HG03378 (cell line): Measurements from ENCODE around the gene PCED1B.
"Not testable (repeated sequence)": the region's sequence is repeated elsewhere in the genome, so short reads cannot be mapped to it uniquely, and the experiment has no call there.

Source experiments
- ATAC-seq: cut with Tn5 transposase; IDR thresholded peaks from one replicate; pipeline ENCODE4 v1.9.1; 2021; ENCODE audit warnings: mild to moderate bottlenecking, moderate library complexity; ENCODE audit not compliant: unreplicated experiment

Gene PCED1B

DNA sequence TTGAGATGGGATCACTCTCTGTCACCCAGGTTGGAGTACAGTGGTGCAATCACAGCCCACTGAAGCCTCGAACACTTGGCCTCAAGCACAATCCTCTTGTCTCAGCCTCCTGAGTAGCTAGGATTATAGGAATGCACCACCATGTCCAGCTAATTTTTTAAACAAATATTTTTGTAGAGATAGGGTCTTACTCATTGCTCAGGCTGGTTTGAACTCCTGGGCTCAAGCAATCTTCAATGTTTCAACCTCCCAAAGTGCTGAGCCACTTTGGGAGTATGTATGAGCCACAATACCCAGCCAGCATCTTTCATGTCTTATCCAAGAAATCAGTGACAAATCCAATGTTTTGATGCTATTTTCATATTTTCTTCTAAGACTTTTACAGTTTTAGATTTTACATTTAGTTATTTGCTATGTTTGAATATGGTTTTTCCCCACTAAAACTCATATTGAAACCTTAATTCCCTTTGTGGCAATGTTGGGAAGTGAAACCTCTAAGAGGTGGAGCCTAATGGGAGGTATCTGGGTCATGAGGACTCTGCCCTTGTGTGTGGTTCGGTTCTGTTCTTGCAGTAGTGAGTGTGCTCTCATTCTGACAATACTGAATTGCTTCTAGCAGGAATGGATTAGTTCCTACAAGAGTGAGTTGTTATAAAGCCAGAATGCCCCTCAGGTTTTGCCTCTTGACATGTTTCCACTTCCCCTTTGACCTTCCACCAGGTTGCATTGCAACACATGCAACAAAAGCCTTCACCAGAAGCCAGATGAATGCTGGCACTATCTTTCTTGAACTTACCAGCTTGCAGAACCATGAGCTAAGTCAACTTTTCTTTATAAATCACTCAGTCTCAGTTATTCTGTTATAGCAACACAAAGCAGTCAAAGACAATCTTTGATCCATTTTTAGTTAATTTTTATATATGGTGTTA lies 81.2 kb downstream of the PCED1B start:
- no peak for ATAC-seq

DNA sequence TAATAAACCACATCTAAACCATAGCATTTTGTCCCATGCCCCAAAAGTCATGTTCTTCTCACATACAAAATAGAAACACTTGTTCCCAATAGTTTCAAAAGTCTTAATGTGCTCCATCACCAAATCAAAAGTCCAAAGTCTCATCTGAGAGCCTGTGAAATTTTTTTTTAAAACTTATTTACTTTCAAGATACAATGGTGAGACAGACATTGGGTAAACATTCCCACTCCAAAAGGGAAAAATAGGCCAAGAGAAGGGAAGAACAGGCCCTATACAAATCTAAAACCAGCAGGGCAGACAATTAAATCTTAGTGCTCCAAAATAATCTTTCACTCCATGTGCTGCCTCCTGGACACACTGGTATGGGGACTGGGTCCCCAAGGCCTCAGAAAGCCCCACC lies 84.7 kb downstream of the PCED1B start:
- no peak for ATAC-seq

DNA sequence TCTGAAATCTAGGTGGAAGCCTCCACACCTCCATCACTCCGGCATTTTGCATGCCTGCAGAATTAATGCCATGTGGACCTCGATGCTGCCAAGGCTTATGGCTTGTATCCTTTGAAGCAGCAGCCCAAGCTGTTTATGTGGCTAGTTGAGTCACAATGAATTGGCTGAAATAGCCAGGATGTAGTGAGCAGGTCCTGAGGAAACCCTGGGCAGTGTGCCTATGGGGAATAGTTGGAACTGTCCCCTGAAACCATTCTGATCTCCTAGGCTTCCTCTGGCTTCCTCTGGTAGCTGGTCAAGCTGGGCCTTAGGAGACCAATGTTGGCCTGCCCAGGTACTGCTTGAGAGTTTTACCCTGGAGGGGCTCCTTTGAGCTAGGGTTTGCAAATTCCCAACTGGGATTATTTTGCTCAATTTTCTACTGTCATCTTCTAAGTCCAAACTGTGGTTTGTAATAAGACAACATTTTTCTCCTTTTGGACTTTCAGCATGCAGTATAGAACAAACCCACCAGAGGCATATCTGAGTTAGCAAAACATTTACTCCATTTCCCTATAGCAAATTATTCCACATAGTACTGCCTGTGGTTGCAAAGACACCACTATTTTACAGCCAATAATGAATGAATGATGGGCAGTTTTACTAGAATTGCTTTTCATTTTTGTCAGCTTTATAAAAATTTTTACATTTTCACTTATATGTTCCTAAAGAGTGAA lies 85.5 kb downstream of the PCED1B start:
- no peak for ATAC-seq

DNA sequence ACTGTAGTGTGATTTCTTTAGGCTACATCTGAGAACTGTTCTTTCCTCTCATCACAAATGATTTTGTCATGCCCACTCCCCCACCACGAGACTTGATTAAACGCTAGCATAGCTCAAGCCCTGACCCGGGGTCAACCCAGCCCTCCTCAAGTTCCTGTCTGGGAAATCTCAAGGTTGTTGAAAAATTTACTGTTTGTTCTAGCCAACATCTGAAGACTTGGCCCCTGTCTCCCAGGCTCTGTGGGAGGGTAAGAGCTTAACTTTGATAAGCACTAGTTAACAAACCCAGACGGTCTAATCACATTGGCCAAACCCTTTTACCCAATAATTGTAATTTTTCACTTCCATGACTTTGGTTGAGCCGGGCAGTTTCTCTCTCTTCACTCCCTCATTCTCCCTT lies 86.5 kb downstream of the PCED1B start:
- ATAC-seq, result no peak

DNA sequence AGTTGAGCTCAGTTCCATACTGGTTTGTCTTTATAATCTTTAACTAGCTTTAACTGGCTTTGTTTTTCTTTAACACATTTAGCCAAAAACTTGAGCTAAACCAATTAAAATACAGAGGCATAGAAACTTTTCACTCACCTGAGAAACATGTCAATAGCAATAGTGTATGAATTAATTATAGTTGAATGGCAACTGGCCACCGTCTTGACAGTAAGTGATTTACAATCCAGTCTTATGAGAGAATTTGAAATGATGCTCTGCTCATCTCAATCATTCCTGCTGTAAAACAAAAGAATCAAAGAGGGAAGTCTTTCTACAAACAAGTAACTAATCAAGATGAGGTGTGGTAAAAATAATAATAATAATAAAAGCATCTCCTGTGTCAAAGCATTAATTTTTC lies 86.9 kb downstream of the PCED1B start:
- no peak for ATAC-seq

DNA sequence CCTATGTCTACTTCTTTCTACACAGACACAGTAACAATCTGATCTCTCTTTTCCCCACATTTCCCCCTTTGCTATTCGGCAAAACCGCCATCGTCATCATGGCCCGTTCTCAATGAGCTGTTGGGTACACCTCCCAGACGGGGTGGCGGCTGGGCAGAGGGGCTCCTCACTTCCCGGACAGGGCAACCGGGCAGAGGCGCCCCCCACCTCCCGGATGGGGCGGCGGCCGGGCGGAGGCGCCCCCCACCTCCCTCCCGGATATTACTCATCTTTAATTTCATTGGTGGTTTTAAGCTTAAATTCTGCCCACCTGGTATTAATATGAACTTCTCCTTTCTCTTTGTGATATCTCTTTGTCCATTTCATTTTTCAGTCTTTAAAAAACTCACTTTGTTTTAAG lies 90.9 kb downstream of the PCED1B start:
- ATAC-seq, result not testable (repeated sequence)

DNA sequence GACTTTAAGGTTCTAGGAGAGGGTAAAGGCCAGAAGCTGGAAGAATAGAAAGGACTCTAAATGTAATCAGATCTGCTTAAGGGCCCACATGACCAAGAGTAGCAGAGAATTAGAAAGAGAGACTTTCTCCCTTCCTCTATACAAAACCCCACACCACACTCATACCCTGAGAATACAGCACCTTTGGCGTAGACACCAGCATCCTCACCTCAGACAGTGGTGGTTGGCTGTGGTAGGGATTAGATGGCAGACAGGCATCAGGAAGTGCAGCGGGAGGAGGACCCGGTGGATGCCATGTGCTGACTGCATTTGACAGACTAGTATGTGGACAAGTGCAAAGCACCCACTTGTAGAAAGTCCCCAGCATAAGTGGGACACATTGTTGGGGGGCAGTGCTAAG lies 98.6 kb downstream of the PCED1B start:
- ATAC-seq, result no peak

DNA sequence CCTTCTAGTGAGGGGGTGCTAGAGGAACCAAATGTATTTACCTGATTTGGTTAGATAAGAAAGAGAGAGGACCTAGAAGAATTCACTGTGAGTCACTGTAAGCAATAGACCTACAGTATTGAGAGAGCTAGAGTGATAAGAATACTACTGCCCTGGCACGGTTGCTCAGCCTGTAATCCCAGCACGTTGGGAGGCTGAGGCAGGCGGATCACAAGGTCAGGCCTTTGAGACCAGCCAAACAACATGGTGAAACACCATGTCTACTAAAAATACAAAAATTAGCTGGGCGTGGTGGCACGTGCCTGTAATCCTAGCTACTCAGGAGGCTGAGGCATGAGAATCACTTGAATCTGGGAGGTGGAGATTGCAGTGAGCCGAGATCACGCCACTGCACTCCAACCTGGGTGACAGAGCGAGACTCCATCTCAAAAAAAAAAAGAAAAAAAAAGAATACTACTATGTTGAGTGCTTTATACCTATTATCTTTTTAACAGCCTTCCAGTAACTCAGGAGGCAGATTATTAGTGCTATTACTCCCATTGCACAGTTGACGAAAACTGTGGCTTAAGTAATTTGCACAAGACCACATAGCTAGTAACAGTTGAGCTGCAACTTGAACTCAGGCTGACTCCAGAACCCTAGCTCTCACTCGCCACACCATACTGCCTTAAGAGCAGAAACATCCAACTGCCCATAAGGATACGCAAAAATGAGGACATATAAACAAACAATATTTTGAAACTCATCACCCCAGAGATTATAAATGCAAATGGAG lies 102.9 kb downstream of the PCED1B start:
- not testable (repeated sequence) for ATAC-seq

DNA sequence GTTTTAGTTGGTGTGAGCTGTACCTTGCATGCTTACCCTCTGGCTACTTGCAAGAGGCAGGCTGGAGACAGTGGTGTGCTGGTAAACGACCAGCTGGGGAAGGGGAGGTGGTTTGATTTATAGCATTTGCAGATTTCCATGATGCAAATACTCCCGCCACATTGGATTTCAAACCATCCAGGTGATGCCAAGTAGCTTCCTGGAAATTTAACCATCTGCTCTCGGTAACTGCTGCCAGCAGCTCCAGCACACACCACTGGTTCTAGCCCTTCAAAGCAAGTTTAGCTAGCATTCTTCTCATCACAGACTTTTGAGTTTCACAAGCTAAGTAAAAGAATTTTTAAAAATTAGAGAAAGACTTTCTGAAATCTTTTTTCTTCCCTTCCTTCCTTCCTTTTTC lies 104.8 kb downstream of the PCED1B start:
- ATAC-seq, result no peak

DNA sequence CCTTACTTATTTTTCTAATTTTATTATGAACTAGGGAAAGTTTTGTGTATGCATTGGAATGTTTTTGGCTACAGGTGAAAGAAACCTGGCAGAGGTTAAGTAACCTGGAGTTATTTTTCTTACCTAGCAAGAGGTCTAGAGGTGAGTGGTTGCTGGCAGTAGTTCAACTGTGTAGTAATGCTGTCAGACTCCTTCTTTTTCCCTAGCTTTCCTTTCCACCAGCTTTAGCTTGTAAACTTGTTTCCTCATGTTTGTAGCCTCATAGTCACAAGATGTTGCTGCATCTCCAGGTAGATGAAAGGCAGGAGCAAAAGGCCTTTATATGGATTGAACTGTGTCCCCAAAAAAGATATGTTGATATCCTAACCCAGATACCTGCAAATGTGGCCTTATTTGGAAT lies 105.4 kb downstream of the PCED1B start:
- ATAC-seq, result no peak

DNA sequence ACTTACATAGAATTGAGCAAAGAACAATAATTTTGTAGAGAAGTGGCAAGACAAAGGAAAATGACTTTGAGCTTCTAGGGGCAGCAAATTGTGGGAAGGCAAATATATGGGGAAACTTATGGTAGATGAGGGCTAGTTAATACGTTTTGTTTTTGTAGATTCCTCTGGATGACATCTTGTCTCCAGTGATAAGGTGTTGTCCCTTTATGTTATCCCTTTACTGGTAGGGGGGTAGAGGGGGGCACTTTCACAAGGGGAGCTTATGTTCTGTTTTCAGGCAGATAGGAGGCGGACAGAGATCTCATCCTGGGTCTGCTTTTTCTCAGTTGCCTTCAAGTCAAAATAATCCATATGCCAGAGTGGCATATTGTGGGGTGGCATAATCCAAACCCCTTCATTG lies 106.8 kb downstream of the PCED1B start:
- ATAC-seq, result no peak

DNA sequence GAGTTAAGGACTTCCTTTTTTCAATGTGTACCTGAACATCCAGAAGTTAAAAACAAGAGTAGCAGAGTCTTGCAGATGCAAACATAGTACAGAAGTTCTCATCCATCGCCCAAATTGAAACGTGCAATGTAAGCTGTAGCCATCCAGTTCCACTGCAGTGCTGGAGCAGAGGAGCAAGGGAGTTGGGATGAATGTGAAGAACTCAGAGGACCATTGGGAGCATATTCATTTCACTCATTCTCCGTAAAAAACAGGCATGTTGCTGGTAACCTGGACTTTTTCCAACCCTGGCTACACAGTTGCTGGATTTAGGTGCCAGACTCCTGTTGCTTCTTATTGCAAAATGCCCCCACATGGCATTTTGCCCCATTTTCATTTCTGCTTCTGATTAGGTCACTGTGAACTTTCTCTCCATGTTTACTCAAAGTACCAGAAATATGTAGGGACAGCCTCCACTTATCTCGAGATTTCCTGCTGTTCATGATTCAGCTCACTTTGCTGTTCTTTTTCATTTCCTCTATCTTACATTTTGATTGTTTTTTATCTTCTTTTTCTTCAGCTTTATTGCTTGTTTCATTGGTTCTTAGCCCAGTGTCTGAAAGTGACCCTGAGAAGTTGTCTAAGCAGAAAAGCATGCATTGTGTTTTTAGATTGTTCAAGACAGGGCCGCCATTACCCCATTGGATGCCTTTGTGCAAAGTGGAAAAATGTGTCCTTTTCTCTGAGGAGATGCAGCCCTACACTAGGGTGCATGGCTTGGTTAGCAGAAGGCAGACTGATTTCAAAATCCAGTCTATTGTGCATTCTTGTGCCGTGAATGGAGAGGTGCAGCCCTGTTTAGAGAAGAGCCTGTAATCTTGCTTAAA lies 109.4 kb downstream of the PCED1B start:
- ATAC-seq, result no peak

DNA sequence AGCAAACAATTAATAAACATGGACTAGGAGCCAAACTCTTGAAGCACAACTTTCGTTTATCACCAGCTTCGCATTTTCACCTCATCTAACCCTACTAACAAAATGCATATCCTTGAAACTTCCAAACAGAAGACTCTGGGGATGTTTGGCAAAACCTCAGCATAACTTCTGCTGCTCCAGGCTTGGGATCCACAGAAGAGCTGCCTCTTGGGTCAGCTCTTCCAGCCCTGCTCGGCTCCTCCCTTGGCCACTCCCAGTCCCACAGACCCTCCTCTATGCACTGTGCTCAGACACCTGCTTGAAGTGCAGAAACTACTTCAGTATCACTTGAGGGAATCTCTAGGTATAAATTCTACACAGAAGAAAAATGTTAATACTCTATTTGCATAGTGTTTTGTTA lies 110.3 kb downstream of the PCED1B start:
- ATAC-seq, result no peak

DNA sequence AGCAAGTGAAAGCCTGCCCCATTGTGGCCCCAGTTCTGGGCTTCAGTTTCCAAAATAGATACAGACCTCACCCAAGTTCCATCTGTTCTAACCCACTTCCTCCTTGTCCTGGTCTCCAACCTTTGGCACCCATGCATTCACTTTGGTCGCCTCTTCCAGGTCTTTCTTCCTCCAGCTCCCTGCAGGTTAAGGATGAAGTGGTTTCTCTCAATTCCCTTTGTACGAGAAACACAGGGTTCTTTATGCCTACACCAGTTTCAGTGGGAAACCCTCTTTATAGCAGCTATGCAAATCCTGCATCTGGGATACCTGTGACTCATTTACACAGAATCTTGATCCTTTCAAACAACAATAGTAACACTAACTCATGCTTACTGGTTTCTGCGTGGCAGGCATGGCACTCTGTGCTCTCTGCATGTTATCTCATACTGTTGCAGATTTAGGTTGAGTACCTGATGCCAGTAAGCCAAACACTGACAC lies 110.9 kb downstream of the PCED1B start:
- no peak for ATAC-seq

DNA sequence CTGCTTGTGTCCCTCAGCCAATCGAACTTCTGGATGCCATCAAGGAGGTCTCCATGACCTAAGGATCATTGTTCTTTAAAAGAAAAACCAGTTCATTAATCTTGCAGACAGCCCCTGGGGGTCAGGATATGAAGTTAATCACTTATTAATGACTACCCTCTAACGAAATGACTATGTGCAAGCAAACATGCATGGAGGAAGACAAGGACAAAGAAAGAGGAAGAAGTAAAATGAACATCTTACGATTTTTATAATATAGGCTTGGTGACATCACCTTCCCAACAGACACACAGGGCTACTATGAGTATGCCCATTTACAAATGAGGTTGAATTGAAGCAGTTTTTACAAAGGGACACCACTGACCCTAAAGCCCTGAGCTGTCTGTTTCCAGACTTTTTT lies 111.5 kb downstream of the PCED1B start:
- no peak for ATAC-seq

DNA sequence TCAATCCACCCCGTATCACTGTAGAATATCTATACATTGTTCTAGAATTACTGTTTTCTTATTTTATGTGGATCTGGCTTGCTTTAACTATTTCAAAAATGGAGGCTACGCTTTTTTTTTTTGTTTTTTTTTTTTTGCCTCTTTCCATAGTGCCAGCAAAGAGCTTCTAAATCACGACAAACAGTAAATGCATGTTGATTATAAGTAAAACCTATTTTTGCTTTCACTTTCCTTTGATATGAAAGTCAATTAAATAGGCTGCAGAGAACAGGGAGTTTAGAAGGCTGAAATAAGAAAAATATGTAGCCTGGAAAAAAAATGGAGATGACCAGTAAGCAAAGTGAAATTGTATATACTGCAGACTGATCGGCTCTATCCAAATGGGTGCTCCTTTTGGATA lies 112.6 kb downstream of the PCED1B start:
- ATAC-seq, result no peak

DNA sequence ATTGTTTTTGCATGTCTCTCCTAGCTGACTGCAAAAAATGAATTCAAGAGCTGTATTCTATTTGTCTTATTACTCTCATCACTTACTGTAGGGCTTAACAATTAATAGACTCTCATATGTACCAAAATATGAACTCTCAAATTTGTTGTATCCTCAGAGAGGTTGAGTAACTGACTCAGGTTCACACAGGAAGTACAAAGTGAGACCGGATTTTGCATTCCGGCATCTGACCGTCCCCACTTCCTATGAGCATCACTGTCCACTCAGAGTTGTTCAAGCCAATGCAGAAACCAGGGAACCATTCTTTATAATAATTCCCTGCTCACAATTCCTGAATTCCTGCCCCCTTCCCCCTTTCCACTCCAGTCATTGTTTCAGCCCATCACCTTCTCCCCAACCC lies 113.6 kb downstream of the PCED1B start:
- ATAC-seq, result no peak

DNA sequence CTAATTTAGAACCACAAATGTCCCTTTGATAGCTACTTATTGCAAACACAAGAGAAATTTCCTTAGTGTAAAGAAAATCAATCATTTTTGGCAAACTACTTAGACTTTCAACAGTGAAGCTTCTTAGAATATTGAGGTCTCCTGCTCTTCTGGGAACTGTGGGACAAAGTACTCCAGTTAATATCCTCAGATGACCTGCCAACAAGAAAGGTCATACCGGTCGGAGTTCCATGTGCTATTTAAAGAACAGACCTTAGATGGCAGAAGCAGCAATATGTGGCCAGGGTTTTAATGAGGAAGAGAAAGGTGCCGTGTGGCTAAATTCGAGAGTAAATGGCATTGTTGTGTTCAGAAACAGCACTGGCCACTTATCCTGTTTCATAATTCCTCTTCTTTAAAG lies 115.1 kb downstream of the PCED1B start:
- no peak for ATAC-seq

DNA sequence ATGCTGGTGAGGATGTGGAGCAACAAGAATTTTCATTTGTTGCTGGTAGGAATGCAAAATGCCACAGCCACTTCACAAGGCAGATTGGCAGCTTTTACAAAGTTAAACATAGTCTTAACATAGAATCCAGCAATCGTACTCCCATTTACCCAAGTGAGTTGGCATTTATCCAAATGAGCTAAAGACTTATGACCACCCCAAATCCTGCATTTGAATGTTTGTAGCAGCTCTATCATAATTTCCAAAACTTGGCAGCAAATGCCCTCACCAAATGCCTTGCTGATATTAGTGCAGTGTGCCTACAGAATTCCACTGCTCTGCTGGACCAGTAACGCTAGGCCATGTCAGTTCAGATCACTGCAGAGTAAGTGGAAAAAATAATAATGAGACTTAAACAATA lies 121.0 kb downstream of the PCED1B start:
- ATAC-seq, result no peak

DNA sequence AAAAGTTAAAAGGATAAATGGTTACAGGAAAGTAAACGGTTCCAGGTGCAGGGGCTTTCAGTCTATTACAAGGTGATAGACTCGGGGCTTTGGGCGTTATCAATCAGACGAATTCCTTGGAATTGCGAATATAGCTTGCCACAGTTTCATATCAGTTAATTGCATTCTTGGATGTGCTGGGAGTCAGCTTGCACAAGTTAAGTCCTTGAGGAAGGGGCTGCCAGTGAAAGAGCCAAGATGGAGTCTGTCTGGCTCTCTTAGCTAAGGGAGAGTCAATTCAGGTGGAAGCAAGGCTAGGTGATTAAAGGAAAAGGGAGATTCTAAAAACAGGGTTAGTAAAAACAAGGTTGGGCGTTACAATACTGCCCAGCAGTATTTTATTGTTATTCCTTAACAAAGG lies 121.8 kb downstream of the PCED1B start:
- not testable (repeated sequence) for ATAC-seq
